ENCODE measurements around the gene MIER3. TPM values are rescaled to one million over a fixed set of nuclear protein-coding genes. Genes with fewer than 3 reads are reported as not detected.

MIER3 gene
- total RNA-seq, 1 experiment from 2014 or later = 44.8 TPM

- no peak overlapping the region for H2BK120ac ChIP-seq (ENCODE audit: low read depth, low read length, poor library complexity, severe bottlenecking)
- no peak overlapping the region for H3K4ac ChIP-seq (ENCODE audit: low read depth, low read length)
- H4K5ac ChIP-seq (ENCODE audit: insufficient read length, low read depth, low read length) = no peak overlapping the region
- H2BK5ac ChIP-seq (ENCODE audit: insufficient read length, low read length) = no peak overlapping the region
- no peak overlapping the region for H3K9ac ChIP-seq (ENCODE audit: extremely low read depth, insufficient read length, low read length)
- H2BK20ac ChIP-seq (ENCODE audit: low read depth, low read length, poor library complexity, severe bottlenecking) = no peak overlapping the region
- no peaks in the 10 kb centered on the region for H3K27me3 ChIP-seq (ENCODE audit: insufficient read depth, low read length)
- no peaks in the 10 kb centered on the region for H3K27me3 Mint-ChIP-seq (ENCODE audit: low read depth)
- no peak overlapping the region for H3K56ac ChIP-seq (ENCODE audit: insufficient read length, low read depth, low read length)
- no peak overlapping the region for H2AFZ ChIP-seq (ENCODE audit: low read length)
- H3K4me1 ChIP-seq (ENCODE audit: insufficient read depth, low read length) = no peaks in the 10 kb centered on the region
- no peak overlapping the region for H4K8ac ChIP-seq (replicated peaks; ENCODE audit: insufficient read length, low read depth, low read length)
- no peaks in the 10 kb centered on the region for H3K79me2 ChIP-seq (ENCODE audit: insufficient read depth, low read length)
- H3K14ac ChIP-seq (ENCODE audit: insufficient read depth, low read length) = no peak overlapping the region
- H3K79me1 ChIP-seq (ENCODE audit: insufficient read depth, low read depth, low read length, poor library complexity, severe bottlenecking) = no peaks in the 10 kb centered on the region
- no peak overlapping the region for H3K4me2 ChIP-seq (ENCODE audit: insufficient read depth, insufficient read length, low read length)
- H3K23ac ChIP-seq (ENCODE audit: insufficient read length, low read depth, low read length) = no peak overlapping the region
- no peak overlapping the region for H3T11ph ChIP-seq (ENCODE audit: low read length)
- no peak overlapping the region for H2BK15ac ChIP-seq (ENCODE audit: low read depth, low read length)
- TF ChIP-seq, protein P1, sequence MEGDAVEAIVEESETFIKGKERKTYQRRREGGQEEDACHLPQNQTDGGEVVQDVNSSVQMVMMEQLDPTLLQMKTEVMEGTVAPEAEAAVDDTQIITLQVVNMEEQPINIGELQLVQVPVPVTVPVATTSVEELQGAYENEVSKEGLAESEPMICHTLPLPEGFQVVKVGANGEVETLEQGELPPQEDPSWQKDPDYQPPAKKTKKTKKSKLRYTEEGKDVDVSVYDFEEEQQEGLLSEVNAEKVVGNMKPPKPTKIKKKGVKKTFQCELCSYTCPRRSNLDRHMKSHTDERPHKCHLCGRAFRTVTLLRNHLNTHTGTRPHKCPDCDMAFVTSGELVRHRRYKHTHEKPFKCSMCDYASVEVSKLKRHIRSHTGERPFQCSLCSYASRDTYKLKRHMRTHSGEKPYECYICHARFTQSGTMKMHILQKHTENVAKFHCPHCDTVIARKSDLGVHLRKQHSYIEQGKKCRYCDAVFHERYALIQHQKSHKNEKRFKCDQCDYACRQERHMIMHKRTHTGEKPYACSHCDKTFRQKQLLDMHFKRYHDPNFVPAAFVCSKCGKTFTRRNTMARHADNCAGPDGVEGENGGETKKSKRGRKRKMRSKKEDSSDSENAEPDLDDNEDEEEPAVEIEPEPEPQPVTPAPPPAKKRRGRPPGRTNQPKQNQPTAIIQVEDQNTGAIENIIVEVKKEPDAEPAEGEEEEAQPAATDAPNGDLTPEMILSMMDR (conservative IDR thresholded peaks at IDR 0.05) = no peak
- H3K36me3 Mint-ChIP-seq (ENCODE audit: insufficient read depth in 1 of 3, low read depth in 3 of 3) = no peaks in the 10 kb centered on the region
- no CpG with 5 or more reads among the region's 6 CpGs for WGBS (ENCODE audit: extremely low coverage, insufficient read length, low lambda C conversion rate)
- H4K91ac ChIP-seq (ENCODE audit: insufficient read length, low read depth, low read length) = no peak overlapping the region
- no peaks in the 10 kb centered on the region for H4K20me1 ChIP-seq (ENCODE audit: control insufficient read depth, insufficient read depth, insufficient read length)
- no peak overlapping the region for H2BK12ac ChIP-seq (ENCODE audit: insufficient read length, low read depth, low read length)
- H3K27ac Mint-ChIP-seq = no peak overlapping the region
- no peaks in the 10 kb centered on the region for H3K9me3 ChIP-seq (ENCODE audit: control insufficient read depth, low read depth, low read length)
- H3K4me1 Mint-ChIP-seq = peaks cover 0 to 12% of the 10 kb centered on the region in 2 experiments; a peak in 2 of 4 replicates
- no peak overlapping the region for H2AK5ac ChIP-seq (ENCODE audit: insufficient read length, low read length)
- H3K23me2 ChIP-seq (ENCODE audit: insufficient read length, low read depth, low read length, poor library complexity, severe bottlenecking) = no peaks in the 10 kb centered on the region
- no peak for DNase-seq
- H3K18ac ChIP-seq (ENCODE audit: insufficient read length, low read depth, low read length) = no peak overlapping the region
- no peak overlapping the region for H3K4me3 Mint-ChIP-seq
- no peaks in the 10 kb centered on the region for H3K9me3 Mint-ChIP-seq
- no peak overlapping the region for H3K27ac ChIP-seq (ENCODE audit: insufficient read length, low read depth, low read length)
Measured at GRCh38 chr5:56973473-56973872, 21.6 kb upstream of the MIER3 start.

Data from H9 (cell line).